GM19468 (cell line): ENCODE results near the gene SMAD3.
"Not testable (repeated sequence)": the region's sequence is repeated elsewhere in the genome, so short reads cannot be mapped to it uniquely, and the experiment has no call there.

Source experiments
- ATAC-seq: cut with Tn5 transposase; IDR thresholded peaks from one replicate; pipeline ENCODE4 v1.9.1; 2021; ENCODE audit warnings: mild to moderate bottlenecking, moderate library complexity, moderate number of reproducible peaks; ENCODE audit not compliant: unreplicated experiment; ENCODE audit errors: extremely low read depth

Gene SMAD3

GRCh38 chr15:67061811-67062368 is 3.5 kb upstream of the SMAD3 start:
- no peak for ATAC-seq

- no peak for ATAC-seq
These were observed 2.9 kb upstream of the SMAD3 start for GRCh38 chr15:67062369-67062985.

GRCh38 chr15:67063689-67064606 is 1.5 kb upstream of the SMAD3 start:
- no peak for ATAC-seq

- no peak for ATAC-seq
These were observed 533 bp upstream of the SMAD3 start for GRCh38 chr15:67064607-67065530.

GRCh38 chr15:67066041-67066958 is 898 bp downstream of the SMAD3 start:
- no peak for ATAC-seq

GRCh38 chr15:67066959-67067853 is 1.8 kb downstream of the SMAD3 start:
- no peak for ATAC-seq

GRCh38 chr15:67067930-67068551 is 2.6 kb downstream of the SMAD3 start:
- ATAC-seq = no peak

GRCh38 chr15:67068710-67069400 is 3.5 kb downstream of the SMAD3 start:
- ATAC-seq = no peak

- ATAC-seq = no peak
These were observed 4.7 kb downstream of the SMAD3 start for GRCh38 chr15:67070150-67070549.

GRCh38 chr15:67070892-67071664 is 5.7 kb downstream of the SMAD3 start:
- ATAC-seq = no peak

- no peak for ATAC-seq
These were observed 7.0 kb downstream of the SMAD3 start for GRCh38 chr15:67072442-67072841.

- ATAC-seq = no peak
These were observed 7.6 kb downstream of the SMAD3 start for GRCh38 chr15:67072958-67073357.

- no peak for ATAC-seq
These were observed 9.5 kb downstream of the SMAD3 start for GRCh38 chr15:67074886-67075229.

GRCh38 chr15:67075555-67076135 is 10.2 kb downstream of the SMAD3 start:
- ATAC-seq = not testable (repeated sequence)

GRCh38 chr15:67076147-67076843 is 10.9 kb downstream of the SMAD3 start:
- ATAC-seq = no peak
